ENCODE data around the gene ABTB1.
A peak's percentile ranks its signal among the peaks of the same experiment; 100 is the strongest.

The ABTB1 gene

GRCh38 chr3:127707851-127708411 is 35.2 kb downstream of the ABTB1 start:
- no peak for DNase-seq

GRCh38 chr3:127708837-127709236 is 36.1 kb downstream of the ABTB1 start:
- no peak for DNase-seq

- no peak for DNase-seq
Observed at GRCh38 chr3:127709320-127710060, 36.7 kb downstream of the ABTB1 start.

- no peak for DNase-seq
Observed at GRCh38 chr3:127710155-127710941, 37.6 kb downstream of the ABTB1 start.

- no peak for DNase-seq
Observed at GRCh38 chr3:127711021-127711695, 38.4 kb downstream of the ABTB1 start.

- no peak for DNase-seq
Observed at GRCh38 chr3:127711896-127712295, 39.1 kb downstream of the ABTB1 start.

- DNase-seq, result no peak
Observed at GRCh38 chr3:127712461-127712860, 39.7 kb downstream of the ABTB1 start.

GRCh38 chr3:127712881-127713771 is 40.4 kb downstream of the ABTB1 start:
- peak; percentile 26 for DNase-seq

- DNase-seq, result peak; percentile 55
Observed at GRCh38 chr3:127714125-127714571, 41.4 kb downstream of the ABTB1 start.

GRCh38 chr3:127714866-127715265 is 42.1 kb downstream of the ABTB1 start:
- no peak for DNase-seq

- no peak for DNase-seq
Observed at GRCh38 chr3:127715532-127715931, 42.8 kb downstream of the ABTB1 start.

- no peak for DNase-seq
Observed at GRCh38 chr3:127716384-127716783, 43.6 kb downstream of the ABTB1 start.

- no peak for DNase-seq
Observed at GRCh38 chr3:127717357-127718244, 44.8 kb downstream of the ABTB1 start.

- DNase-seq, result no peak
Observed at GRCh38 chr3:127718245-127718915, 45.6 kb downstream of the ABTB1 start.

GRCh38 chr3:127718916-127719290 is 46.2 kb downstream of the ABTB1 start:
- no peak for DNase-seq

GRCh38 chr3:127719369-127719768 is 46.6 kb downstream of the ABTB1 start:
- no peak for DNase-seq

GRCh38 chr3:127720161-127720823 is 47.5 kb downstream of the ABTB1 start:
- DNase-seq, result no peak

GRCh38 chr3:127720985-127721935 is 48.5 kb downstream of the ABTB1 start:
- DNase-seq, result peak; percentile 77

Data from DMS79 (cell line).